WERI-Rb-1 (cell line): Measurements from ENCODE around the gene WTAP.
A peak's percentile ranks its signal among the peaks of the same experiment; 100 is the strongest.
"Not testable (repeated sequence)": the region's sequence is repeated elsewhere in the genome, so short reads cannot be mapped to it uniquely, and the experiment has no call there.

Experiments used
- DNase-seq: peaks from one replicate; pipeline ENCODE4 v3.0.0-alpha.2; 2020
- H3K27ac ChIP-seq: fragments of 250-450 bp; sonication (Bioruptor Pico); 2 replicates; pipeline ENCODE4 v1.5.1; 2020; ENCODE audit warnings: mild to moderate bottlenecking, moderate library complexity
- H3K27me3 ChIP-seq: fragments of 250-450 bp; sonication (Bioruptor Pico); 2 replicates; pipeline ENCODE4 v1.5.1; 2021; ENCODE audit warnings: mild to moderate bottlenecking, low read depth, moderate library complexity; ENCODE audit not compliant: insufficient read depth, severe bottlenecking
- H3K36me3 ChIP-seq: fragments of 250-450 bp; sonication (Bioruptor Pico); 2 replicates; pipeline ENCODE4 v1.5.1; 2020; ENCODE audit warnings: mild to moderate bottlenecking, moderate library complexity
- H3K4me3 ChIP-seq: 2 replicates; pipeline ENCODE4 v1.5.1; 2011; ENCODE audit warnings: low read depth, mild to moderate bottlenecking, control low read depth, low read length
- H3K9me3 ChIP-seq: fragments of 250-450 bp; sonication (Bioruptor Pico); 2 replicates; pipeline ENCODE4 v1.5.1; 2021; ENCODE audit warnings: mild to moderate bottlenecking, moderate library complexity; ENCODE audit not compliant: severe bottlenecking
- TF ChIP-seq, protein P1 (sequence below): IDR thresholded peaks from 2 replicates; pipeline ENCODE4 v1.5.1; 2011; ENCODE audit warnings: low read depth, mild to moderate bottlenecking, control low read depth, inconsistent platforms, low read length

The WTAP gene

DNA sequence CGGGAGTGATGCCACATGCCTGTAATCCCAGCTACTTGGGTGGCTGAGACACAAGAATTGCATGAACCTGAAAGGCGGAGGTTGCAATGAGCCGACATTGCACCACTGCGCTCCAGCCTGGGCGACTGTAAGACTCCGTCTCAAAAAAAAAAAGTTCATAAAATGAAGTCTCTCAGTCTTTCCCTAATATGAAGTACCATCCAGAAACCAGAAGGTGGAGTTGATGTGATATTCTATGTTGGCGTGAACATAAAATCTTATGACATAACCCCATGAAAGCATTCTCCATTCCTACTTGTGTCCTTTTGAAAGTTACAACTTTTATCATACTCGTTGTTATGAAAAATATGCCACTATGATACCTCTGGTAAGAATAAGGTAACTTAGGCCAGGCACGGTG is 40.0 kb upstream of the WTAP start:
- Histone ChIP-seq H3K27me3 (no peaks in the 10 kb centered on the region), H3K9me3 (no peaks in the 10 kb centered on the region), H3K36me3 (peaks cover 65% of the 10 kb centered on the region), H3K4me3 (no peak overlapping the region), H3K27ac (no peak overlapping the region)
- no peak for DNase-seq
- TF ChIP-seq, protein P1, sequence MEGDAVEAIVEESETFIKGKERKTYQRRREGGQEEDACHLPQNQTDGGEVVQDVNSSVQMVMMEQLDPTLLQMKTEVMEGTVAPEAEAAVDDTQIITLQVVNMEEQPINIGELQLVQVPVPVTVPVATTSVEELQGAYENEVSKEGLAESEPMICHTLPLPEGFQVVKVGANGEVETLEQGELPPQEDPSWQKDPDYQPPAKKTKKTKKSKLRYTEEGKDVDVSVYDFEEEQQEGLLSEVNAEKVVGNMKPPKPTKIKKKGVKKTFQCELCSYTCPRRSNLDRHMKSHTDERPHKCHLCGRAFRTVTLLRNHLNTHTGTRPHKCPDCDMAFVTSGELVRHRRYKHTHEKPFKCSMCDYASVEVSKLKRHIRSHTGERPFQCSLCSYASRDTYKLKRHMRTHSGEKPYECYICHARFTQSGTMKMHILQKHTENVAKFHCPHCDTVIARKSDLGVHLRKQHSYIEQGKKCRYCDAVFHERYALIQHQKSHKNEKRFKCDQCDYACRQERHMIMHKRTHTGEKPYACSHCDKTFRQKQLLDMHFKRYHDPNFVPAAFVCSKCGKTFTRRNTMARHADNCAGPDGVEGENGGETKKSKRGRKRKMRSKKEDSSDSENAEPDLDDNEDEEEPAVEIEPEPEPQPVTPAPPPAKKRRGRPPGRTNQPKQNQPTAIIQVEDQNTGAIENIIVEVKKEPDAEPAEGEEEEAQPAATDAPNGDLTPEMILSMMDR, result no peak

DNA sequence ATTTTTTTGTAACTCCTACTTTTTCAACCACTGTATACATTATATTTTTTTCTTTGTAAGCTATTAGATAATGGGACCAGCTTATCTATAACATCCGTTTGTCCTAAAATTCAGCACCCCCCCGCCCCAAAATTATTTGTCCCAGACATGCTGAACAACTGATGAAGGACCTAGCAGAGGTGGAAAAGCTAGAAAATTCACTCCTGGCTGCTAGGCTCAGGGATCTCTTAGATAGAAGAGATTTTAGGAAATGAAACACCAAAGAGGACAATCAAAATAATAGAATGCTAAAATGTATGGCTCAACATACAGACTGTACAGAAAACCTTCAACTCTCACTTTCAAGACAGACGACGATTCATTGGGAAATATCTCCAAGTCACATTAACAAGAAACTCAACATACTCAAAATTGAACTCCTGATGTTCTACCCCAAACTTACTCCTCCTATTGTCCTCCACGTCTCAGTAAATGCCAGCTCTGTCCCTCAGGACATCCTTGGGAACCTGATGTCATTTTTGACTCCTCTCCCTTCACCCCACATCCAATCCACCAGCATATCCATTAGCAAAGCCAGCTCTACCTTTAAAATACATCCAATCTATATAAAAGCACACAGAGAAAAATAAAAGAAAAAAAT is 38.9 kb upstream of the WTAP start:
- TF ChIP-seq, protein P1, result no peak
- Histone ChIP-seq H3K4me3 (no peak overlapping the region), H3K36me3 (peaks cover 54% of the 10 kb centered on the region), H3K27ac (no peak overlapping the region), H3K27me3 (no peaks in the 10 kb centered on the region), H3K9me3 (no peaks in the 10 kb centered on the region)
- DNase-seq, result no peak

GRCh38 chr6:159689001-159689400 is 38.3 kb upstream of the WTAP start:
- no peak for DNase-seq
- Histone ChIP-seq H3K4me3 (no peak overlapping the region), H3K27me3 (no peaks in the 10 kb centered on the region), H3K9me3 (no peaks in the 10 kb centered on the region), H3K36me3 (peaks cover 48% of the 10 kb centered on the region), H3K27ac (no peak overlapping the region)
- TF ChIP-seq, protein P1, result no peak

GRCh38 chr6:159690135-159690534 is 37.2 kb upstream of the WTAP start:
- DNase-seq, H3K9me3 ChIP-seq, H3K27ac ChIP-seq, H3K27me3 ChIP-seq, H3K4me3 ChIP-seq: not testable (repeated sequence)
- peaks cover 40% of the 10 kb centered on the region for H3K36me3 ChIP-seq

DNA sequence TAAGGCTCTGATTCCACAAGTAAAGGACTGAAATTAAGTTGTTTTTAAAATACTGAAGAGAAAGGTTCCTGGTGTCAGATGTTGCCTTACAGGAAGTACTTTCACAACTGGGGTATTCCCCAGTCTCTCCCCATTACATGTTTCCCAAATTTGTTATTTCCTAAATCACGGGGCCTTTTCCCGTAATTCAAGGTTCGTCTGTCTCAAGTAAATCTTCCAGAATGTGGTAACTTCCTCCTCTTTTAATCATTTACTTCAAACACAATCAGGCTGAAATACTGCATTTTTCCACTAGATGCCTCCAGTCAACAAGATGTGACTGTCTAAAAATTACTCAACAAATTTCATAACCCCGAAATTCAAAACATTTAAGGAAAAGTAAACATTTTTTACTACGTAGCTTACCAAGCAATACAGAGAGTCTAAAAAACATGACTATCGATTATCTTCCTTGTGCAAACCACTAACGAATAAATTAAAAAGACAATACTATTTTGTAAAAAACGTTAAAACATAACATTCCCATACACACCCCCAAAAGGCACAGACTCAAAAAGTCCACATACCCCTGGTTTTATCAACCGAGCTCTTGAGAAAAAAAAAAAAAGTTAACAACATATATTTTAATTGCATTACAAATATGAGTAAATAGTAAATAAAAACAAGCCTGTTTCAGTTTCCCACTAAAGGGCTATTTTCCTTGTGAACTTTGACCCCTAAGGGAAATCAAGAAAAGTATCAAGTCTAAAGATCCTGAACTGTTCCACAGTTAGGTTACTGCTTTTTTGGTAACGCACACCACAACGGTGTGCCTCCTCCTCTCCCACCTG is 36.0 kb upstream of the WTAP start:
- no peaks in the 10 kb centered on the region for H3K9me3 ChIP-seq
- no peaks in the 10 kb centered on the region for H3K27me3 ChIP-seq
- H3K4me3 ChIP-seq, result peak overlapping the region; percentile 81
- TF ChIP-seq, protein P1, result peak; percentile 33; the same call in 1 of the 2 replicates
- H3K27ac ChIP-seq, result no peak overlapping the region
- H3K36me3 ChIP-seq, result peaks cover 28% of the 10 kb centered on the region
- no peak for DNase-seq

GRCh38 chr6:159691963-159692287 is 35.4 kb upstream of the WTAP start:
- no peak overlapping the region for H3K27ac ChIP-seq
- DNase-seq, result no peak
- H3K27me3 ChIP-seq, result no peaks in the 10 kb centered on the region
- peaks cover 23% of the 10 kb centered on the region for H3K36me3 ChIP-seq
- peak overlapping the region; percentile 81 for H3K4me3 ChIP-seq
- TF ChIP-seq, protein P1, result no peak
- no peaks in the 10 kb centered on the region for H3K9me3 ChIP-seq
